Stimulated activated CD4-positive, alpha-beta T cell treated with anti-CD3 and anti-CD28 coated beads, Interleukin-1b, Interleukin-23, amount 100 ng/mL, for 24 hours (primary cell): ENCODE results near the gene COL12A1.

Experiments
- DNase-seq, 4 experiments: peaks; one replicate each; pipeline ENCODE4 v3.0.0-alpha.2; 2020; ENCODE audit warnings: low read depth in 4 of 4, low spot score in 1 of 4

Gene COL12A1

DNA sequence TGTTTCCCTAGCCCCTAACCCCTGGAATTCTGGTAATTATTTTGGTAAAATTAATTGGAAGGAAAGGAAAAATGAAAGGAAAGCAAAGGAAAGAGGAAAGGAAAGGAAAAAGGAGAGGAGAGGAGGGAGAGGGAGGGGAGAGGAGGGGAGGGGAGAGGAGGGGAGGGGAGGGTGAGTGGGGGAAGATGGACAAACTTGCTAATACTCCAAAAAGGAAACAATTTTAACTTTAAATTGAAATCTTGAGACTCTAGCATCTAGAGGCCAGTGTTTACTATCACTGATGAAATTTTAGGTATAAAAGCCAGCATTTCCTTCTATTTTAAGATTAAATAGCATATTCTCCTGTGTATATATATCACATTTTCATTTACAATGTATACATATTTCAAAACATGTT, 156.5 kb downstream of the COL12A1 start:
- no peak for DNase-seq

DNA sequence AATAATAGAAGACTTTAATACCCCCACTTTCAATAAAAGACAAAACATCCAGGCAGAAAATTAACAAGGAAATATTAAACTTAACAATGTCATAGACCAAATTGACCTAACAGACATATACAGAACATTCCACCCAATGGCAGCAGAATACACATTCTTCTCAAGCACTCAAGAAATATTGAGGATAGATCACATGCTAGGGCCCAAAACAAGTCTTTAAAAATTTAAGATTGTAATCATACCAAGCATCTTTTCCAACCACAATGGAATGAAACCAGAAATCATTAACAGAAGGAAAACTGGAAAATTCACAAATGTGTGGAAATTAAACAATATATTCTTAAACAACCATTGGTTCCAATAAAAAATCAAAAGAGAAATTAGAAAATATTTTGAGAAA, 161.0 kb downstream of the COL12A1 start:
- no peak for DNase-seq

DNA sequence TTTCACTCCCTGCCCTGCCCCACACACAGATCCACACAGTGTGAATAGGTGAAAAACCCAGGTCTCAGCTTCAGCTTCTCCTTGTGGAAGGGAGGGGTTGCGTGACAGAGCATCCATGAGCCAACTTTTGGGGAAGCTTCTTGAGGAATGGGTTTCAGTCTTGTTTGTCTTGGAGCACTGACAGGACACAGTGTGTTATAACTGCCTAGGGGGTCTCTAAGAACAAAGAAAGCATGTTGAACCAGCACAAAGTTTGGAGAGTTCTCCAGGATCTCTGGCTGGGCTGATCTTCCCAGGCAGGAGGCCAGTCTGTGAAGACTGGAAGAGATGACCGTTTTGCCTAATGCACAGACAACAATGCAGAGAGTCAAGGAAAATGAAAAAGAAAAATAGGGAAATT, 164.5 kb downstream of the COL12A1 start:
- no peak for DNase-seq
